ENCODE results near the gene PRKCE.

Gene PRKCE

DNA sequence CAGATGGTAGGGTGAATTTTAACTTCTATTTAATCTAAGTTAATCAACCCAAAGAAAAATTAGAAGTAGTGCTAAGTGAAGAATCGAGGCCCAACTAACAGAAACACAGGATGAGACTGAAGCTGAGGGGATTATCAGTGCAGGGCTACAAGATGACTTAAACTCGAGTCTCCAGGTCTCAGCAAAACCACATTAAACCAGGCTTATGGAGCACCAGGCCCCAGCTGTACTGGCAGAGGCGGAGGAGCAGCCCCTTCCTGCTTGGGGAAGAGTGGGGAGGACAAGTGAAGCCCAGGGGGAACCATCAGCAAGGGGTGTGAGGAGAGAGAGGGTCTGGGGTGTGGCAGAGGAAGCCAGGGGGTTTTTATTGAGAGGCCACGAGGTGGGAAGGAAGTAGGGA lies 509.8 kb downstream of the PRKCE start:
- H3K9me3 Mint-ChIP-seq, result no peaks in the 10 kb centered on the region
- peaks cover 3% of the 10 kb centered on the region for H3K4me1 Mint-ChIP-seq (ENCODE audit: low read depth)
- H3K36me3 Mint-ChIP-seq (ENCODE audit: low read depth), result no peaks in the 10 kb centered on the region
- no peaks in the 10 kb centered on the region for H3K27me3 Mint-ChIP-seq (ENCODE audit: low read depth)
- no peak for DNase-seq (ENCODE audit: low spot score)
- H3K27ac Mint-ChIP-seq, result no peak overlapping the region
- H3K4me3 Mint-ChIP-seq, result no peak overlapping the region

DNA sequence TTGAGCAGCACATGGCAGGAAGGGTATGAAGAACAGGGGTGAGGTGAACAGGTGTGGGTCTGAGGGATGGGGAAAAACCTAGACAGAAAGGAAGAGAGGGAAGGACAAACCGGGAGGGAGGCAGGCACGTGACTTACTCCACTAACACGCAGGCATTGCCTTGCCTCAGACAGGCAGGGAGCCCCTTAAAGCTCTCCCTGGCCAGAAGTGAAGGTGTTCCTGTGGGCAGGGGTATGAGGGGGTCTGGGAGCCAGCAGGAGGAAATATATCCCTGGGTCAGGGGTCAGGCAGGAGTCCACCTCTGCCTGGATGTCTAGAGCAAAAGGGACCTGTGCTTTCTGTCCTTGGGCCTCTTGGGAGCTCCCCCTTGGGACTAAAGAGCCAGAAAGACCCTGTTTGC lies 510.4 kb downstream of the PRKCE start:
- no peak overlapping the region for H3K4me3 Mint-ChIP-seq
- DNase-seq (ENCODE audit: low spot score), result no peak
- H3K4me1 Mint-ChIP-seq (ENCODE audit: low read depth), result peaks cover 3% of the 10 kb centered on the region
- no peaks in the 10 kb centered on the region for H3K27me3 Mint-ChIP-seq (ENCODE audit: low read depth)
- peak overlapping the region; percentile 2 for H3K27ac Mint-ChIP-seq
- no peaks in the 10 kb centered on the region for H3K36me3 Mint-ChIP-seq (ENCODE audit: low read depth)
- H3K9me3 Mint-ChIP-seq, result no peaks in the 10 kb centered on the region

DNA sequence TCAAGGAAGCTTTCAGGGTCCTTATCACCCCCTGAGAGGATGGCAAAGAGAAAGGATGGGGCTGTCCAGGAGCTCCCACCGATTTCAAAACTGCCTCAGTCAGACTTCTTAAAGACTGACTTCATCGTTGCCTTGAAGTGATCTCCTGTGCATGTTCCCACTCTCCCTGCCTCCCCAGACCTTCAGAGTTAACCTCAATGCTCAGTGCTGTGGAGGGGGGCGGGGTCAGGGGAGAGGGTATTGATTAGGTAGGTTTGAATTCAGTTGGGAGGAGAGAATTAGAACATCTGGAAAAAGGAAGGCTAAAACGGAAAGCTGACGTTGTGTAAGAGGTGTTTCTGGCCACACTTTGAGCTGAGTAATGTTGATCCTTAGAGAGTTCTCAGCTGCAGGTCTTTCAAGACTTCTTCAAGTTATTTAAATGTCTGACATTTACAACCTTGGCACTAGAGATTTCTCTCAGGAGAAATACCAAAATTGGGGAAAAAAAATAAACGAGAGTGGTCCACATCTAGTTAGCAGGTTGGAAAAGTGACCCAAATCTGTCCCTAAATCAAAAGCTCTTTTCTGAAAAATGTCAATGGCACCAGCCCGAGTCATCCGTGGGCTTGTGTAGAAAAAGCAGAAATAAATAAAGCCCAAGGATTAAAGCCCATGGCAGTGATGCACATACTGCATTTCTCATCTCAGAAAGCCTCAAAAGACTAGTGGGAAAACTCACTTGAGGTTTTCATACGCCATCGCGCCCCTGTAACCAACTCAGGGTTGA lies 511.0 kb downstream of the PRKCE start:
- Mint-ChIP-seq H3K27me3 (ENCODE audit: low read depth) (no peaks in the 10 kb centered on the region), H3K27ac (no peak overlapping the region), H3K9me3 (no peaks in the 10 kb centered on the region), H3K4me3 (no peak overlapping the region), H3K4me1 (ENCODE audit: low read depth) (peaks cover 3% of the 10 kb centered on the region), H3K36me3 (ENCODE audit: low read depth) (no peaks in the 10 kb centered on the region)
- no peak for DNase-seq (ENCODE audit: low spot score)

DNA sequence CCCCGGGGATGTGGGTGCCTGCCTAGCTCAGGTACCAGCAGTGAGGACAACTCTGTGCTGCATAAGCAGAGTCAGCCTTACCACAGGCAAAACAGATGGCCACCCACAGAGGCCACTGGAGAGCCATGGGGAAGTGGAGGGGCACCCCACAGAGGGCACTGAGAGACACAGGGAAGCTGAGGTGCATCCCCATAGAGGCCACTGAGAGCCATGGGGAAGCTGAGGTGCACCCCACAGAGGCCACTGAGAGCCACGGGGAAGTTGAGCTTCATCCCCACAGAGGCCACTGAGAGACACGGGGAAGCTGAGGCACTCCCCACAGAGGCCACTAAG lies 511.6 kb downstream of the PRKCE start:
- Mint-ChIP-seq H3K27ac (no peak overlapping the region), H3K9me3 (no peaks in the 10 kb centered on the region), H3K4me1 (ENCODE audit: low read depth) (peaks cover 3% of the 10 kb centered on the region), H3K4me3 (no peak overlapping the region), H3K36me3 (ENCODE audit: low read depth) (no peaks in the 10 kb centered on the region), H3K27me3 (ENCODE audit: low read depth) (no peaks in the 10 kb centered on the region)
- no peak for DNase-seq (ENCODE audit: low spot score)

DNA sequence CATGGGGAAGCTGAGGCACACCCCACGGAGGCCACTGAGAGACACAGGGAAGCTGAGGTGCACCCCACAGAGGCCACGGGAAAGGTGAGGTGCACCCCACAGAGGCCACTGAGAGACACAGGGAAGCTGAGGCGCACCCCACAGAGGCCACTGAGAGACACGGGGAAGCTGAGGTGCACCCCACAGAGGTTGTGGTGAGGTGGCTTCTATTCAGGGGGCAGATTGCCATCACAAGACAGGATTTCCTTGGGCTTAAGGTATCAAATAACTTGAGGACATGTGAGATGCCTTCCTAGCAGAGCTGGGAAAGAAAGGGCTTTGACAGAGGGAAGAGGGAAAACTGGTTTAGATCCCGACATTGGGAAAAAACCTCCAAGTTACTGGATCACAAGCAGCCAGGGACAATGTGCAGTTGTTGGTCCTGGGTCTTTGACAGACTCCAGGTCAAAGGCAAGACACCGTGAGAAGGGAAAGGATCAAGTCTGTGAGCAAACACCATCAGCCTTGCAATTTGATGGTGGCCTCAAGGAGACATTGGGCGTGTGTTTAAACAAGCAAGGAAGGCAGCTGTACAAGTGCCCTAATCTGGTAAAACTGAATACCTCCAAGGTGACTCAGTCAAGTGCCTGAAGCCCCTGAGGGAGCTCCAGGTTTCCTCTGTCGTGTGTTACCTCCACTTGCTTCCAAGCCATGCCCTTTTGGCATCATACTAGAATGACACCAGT lies 512.5 kb downstream of the PRKCE start:
- DNase-seq (ENCODE audit: low spot score), result no peak
- Mint-ChIP-seq H3K4me3 (no peak overlapping the region), H3K4me1 (ENCODE audit: low read depth) (peaks cover 3% of the 10 kb centered on the region), H3K9me3 (no peaks in the 10 kb centered on the region), H3K27ac (no peak overlapping the region), H3K36me3 (ENCODE audit: low read depth) (no peaks in the 10 kb centered on the region), H3K27me3 (ENCODE audit: low read depth) (no peaks in the 10 kb centered on the region)

DNA sequence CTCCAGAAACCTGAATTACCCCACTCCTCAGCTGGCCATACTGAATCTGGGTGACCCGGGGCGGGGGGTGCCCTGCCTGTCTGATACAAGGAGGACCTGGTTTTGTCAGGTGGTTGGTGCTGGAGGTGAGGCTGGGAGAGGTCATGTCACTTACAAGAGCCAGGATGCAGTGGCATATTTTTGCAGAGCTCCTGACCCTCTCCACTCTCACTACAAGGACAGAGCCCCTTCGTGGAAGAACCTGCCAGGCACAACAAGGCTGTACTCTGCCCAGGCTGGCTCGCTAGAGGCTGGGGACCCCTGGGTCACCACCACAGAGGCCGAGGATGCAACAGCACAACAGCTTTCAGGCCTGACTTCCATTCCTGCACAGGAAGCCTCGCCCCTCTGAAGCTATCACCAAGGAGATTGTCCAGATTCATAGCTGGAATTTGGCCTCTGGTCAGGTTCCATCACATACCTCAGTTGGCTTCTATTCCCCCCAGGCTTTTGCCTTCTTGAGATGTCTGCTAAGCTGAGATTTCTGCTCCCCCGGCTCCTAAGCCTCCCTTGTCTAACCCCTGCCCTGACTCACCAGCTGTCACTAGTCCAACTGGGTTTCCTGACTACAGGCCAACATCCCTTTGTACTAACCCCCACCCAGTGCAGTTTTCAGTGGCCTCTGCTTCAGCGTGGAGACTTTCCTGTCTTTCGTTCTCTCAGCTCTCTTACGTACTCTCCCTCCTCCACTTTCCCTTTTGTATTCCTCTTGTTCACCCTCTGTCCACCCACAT lies 513.2 kb downstream of the PRKCE start:
- DNase-seq (ENCODE audit: low spot score), result no peak
- H3K27me3 Mint-ChIP-seq (ENCODE audit: low read depth), result no peaks in the 10 kb centered on the region
- no peaks in the 10 kb centered on the region for H3K36me3 Mint-ChIP-seq (ENCODE audit: low read depth)
- H3K27ac Mint-ChIP-seq, result no peak overlapping the region
- H3K4me3 Mint-ChIP-seq, result no peak overlapping the region
- H3K9me3 Mint-ChIP-seq, result no peaks in the 10 kb centered on the region
- peaks cover 3% of the 10 kb centered on the region for H3K4me1 Mint-ChIP-seq (ENCODE audit: low read depth)

DNA sequence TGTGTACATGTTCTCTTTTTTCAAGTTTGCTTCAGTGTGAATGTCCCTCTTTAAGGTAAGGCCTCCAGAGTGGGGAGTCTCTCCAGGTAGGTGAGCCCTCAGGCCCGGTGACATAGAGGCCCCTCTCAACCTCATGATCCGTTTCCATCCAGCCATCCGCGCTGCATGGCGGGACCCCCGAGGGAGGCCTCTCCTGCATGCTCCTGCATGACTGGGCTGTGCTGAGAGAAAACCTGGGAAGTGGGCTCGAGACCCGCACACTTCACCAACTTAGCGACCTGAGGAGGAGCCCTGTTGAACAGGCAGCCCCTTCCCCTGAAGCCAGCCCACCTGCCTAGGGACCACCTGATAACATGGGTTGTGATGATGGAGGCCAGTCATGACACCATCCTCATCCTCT lies 514.4 kb downstream of the PRKCE start:
- H3K27ac Mint-ChIP-seq, result no peak overlapping the region
- H3K27me3 Mint-ChIP-seq (ENCODE audit: low read depth), result no peaks in the 10 kb centered on the region
- DNase-seq (ENCODE audit: low spot score), result no peak
- no peaks in the 10 kb centered on the region for H3K36me3 Mint-ChIP-seq (ENCODE audit: low read depth)
- no peaks in the 10 kb centered on the region for H3K9me3 Mint-ChIP-seq
- peaks cover 3% of the 10 kb centered on the region for H3K4me1 Mint-ChIP-seq (ENCODE audit: low read depth)
- no peak overlapping the region for H3K4me3 Mint-ChIP-seq

DNA sequence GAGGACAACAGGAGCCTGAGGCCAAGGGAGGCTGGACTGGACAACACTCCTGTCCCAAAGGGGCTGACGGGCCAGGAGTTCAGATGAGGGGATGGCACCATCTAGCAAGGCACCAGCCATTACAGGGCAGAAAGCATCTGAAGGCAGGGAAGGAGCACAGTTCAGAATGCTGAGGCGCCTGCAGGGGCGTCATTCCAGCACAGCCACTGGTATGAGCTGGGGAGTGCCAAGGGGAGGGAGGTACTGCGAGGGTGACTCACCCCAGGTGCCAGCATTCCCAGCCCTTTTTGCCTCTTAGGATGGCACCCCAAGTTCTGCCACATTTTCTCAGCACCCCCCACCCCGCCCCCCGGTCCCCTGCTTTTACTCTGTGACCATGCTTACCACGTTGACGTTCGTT lies 515.9 kb downstream of the PRKCE start:
- Mint-ChIP-seq H3K9me3 (no peaks in the 10 kb centered on the region), H3K27ac (no peak overlapping the region), H3K27me3 (ENCODE audit: low read depth) (no peaks in the 10 kb centered on the region), H3K4me1 (ENCODE audit: low read depth) (no peaks in the 10 kb centered on the region), H3K36me3 (ENCODE audit: low read depth) (no peaks in the 10 kb centered on the region), H3K4me3 (no peak overlapping the region)
- no peak for DNase-seq (ENCODE audit: low spot score)

DNA sequence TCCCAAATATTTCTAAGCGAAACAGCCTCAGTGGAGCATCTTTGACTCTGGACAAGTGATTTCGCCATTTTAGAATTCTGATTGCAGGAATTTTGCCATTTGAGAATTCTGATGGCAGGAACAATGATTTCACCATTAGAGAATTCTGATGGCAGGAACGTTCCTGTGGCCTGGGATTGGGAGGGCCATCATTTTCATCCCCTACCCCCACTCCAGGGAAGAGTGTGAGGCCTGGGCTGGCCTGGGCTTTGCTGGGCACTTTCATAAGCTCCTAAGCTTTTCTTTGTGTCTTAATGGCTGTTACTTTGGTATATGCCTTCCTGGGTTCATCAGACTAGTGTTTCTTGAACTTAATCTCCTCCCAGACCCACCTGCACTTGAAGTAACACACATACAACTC lies 516.4 kb downstream of the PRKCE start:
- Mint-ChIP-seq H3K27ac (no peak overlapping the region), H3K4me3 (no peak overlapping the region), H3K27me3 (ENCODE audit: low read depth) (no peaks in the 10 kb centered on the region), H3K4me1 (ENCODE audit: low read depth) (no peaks in the 10 kb centered on the region), H3K9me3 (no peaks in the 10 kb centered on the region), H3K36me3 (ENCODE audit: low read depth) (no peaks in the 10 kb centered on the region)
- DNase-seq (ENCODE audit: low spot score), result no peak

DNA sequence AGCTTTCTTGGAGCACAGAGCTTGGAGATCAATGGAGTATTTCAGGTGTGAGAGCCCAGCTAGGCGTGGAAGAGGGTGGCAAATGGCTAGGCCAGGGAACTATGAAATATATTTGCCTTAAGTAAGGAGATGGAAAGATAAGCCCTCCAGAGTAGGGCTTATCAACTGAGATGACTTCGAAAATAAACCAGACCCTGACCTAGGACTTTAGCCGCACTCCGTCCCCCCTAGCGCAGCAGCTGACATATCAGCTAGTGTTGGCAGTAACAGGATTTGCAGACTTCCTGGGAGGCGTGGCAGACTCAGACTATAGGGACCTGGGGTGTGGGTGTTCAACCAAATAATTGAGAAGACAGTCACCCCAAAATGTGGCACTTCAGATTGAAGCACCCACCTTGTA lies 518.0 kb downstream of the PRKCE start:
- Mint-ChIP-seq H3K9me3 (no peaks in the 10 kb centered on the region), H3K4me1 (ENCODE audit: low read depth) (no peaks in the 10 kb centered on the region), H3K27me3 (ENCODE audit: low read depth) (no peaks in the 10 kb centered on the region), H3K27ac (no peak overlapping the region), H3K36me3 (ENCODE audit: low read depth) (no peaks in the 10 kb centered on the region), H3K4me3 (no peak overlapping the region)
- DNase-seq (ENCODE audit: low spot score), result no peak

DNA sequence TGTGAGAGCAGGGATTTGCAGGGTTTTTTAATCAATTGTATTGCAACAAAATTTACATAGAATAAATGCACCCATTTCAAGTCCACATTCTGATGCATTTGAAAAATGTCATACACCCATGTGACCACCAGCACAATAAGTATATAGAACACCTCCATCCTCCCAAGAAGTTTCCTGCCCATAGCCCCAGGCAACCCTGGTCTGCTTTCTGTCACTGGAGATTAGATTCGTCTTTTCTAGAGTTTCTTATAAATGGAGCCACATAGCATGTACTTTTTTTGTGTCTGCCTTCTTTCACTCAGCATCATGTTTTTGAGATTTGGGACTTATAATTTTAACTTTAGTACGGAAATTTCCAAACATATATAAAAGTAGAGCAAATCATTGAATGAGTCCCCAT lies 518.6 kb downstream of the PRKCE start:
- no peaks in the 10 kb centered on the region for H3K36me3 Mint-ChIP-seq (ENCODE audit: low read depth)
- DNase-seq (ENCODE audit: low spot score), result no peak
- H3K27me3 Mint-ChIP-seq (ENCODE audit: low read depth), result no peaks in the 10 kb centered on the region
- peaks cover 4% of the 10 kb centered on the region for H3K4me1 Mint-ChIP-seq (ENCODE audit: low read depth)
- no peaks in the 10 kb centered on the region for H3K9me3 Mint-ChIP-seq
- H3K4me3 Mint-ChIP-seq, result no peak overlapping the region
- no peak overlapping the region for H3K27ac Mint-ChIP-seq

DNA sequence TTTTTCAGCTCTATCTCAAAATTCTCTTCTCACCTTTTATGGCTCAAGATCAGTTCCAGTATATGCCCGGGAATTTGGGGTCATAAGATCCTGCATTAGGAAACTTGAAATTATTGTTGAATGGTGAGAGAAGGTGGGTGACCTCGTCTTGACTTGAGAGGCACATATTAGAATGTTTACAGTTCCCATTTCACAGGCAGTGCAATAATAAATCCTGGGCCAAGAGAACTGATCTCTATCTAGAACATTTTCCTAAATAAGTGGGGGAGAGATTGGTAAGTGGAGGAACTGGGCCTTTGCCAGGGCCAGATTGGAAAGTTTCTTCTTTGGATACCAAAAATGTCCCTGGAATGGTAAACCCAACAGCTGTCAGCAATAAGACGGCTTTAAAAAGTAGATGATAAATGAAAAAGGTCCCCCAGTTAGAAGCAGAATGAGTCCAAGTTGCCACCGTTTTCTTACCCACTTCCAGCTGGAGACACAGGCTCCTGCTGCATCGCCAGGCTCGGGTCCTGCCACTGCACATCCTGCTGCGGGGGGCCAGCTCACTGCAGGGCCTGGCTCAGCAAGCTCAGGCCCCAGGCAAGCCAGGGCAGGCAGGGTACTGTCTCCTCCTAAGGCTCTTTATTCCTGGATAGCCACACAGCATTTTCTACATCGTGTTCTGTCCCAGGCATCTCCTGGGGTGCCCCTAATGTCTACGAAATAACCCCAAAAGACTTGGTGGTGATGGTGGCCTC lies 519.3 kb downstream of the PRKCE start:
- Mint-ChIP-seq H3K27ac (no peak overlapping the region), H3K4me3 (no peak overlapping the region), H3K9me3 (no peaks in the 10 kb centered on the region), H3K36me3 (ENCODE audit: low read depth) (no peaks in the 10 kb centered on the region), H3K4me1 (ENCODE audit: low read depth) (peaks cover 7% of the 10 kb centered on the region), H3K27me3 (ENCODE audit: low read depth) (no peaks in the 10 kb centered on the region)
- no peak for DNase-seq (ENCODE audit: low spot score)

DNA sequence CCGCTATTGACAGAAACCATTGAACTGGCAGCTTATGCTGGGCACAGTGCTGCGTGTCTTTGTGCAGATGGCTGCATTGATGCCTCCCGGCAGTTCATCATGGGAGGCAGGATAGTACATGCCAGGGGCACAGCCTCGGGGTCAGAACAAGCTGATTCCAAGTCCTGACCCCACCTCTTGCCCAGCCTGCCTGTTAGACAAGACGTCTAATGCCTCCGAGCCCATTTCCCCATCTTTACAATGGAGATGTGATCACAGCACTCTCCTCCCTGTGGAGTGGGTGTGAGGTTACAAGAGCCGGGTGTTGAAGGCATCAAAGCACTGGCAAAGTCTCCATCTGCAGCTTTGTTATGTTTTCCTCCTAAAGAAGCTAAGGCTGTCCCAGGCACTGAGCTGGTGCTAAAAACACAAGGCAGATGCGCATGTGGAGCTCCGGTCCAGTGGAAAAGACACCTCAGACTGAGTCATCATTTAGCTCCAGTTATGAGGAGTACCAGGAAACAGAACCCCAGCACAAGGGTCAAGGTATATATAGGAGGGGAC lies 520.0 kb downstream of the PRKCE start:
- Mint-ChIP-seq H3K27ac (no peak overlapping the region), H3K36me3 (ENCODE audit: low read depth) (no peaks in the 10 kb centered on the region), H3K4me3 (no peak overlapping the region), H3K4me1 (ENCODE audit: low read depth) (peaks cover 12% of the 10 kb centered on the region), H3K27me3 (ENCODE audit: low read depth) (no peaks in the 10 kb centered on the region), H3K9me3 (no peaks in the 10 kb centered on the region)
- no peak for DNase-seq (ENCODE audit: low spot score)
